PC-9 (cell line): Measurements from ENCODE around the gene OR10H1. TPM values are rescaled to one million over a fixed set of nuclear protein-coding genes. Genes with fewer than 3 reads are reported as not detected.
A peak's percentile ranks its signal among the peaks of the same experiment; 100 is the strongest.
"Not testable (repeated sequence)": the region's sequence is repeated elsewhere in the genome, so short reads cannot be mapped to it uniquely, and the experiment has no call there.

ENCODE experiments used
- BruUV-seq: library from RNA; stranded (reverse); fragments of 400-500 nt; replicated peaks from 2 replicates; lab custom pipeline; 2021; lab: Mats Ljungman, UMichigan
- CTCF ChIA-PET: fragments of 300-600 bp; sonication (Branson Sonifier 250); formaldehyde crosslinking; loops from one replicate; lab custom pipeline; 2022; ENCODE audit warnings: antibody characterized with exemption; lab: Charles Lee
- POLR2A ChIA-PET: fragments of 300-600 bp; sonication (Branson Sonifier 250); formaldehyde crosslinking; loops from one replicate; lab custom pipeline; 2022; ENCODE audit warnings: antibody characterized with exemption; ENCODE audit not compliant: unreplicated experiment; lab: Charles Lee
- DNase-seq, 2 experiments: peaks; one replicate each; pipeline versions ENCODE4 v3.0.0 to v3.0.0-alpha.2; 2015 to 2022; ENCODE audit warnings: mixed read lengths in 1 of 2
- H2AFZ ChIP-seq: fragments of 200-600 bp; sonication (generic); 2 replicates; pipeline ENCODE4 v1.8.1; 2017; ENCODE audit warnings: antibody characterized with exemption
- H3F3A ChIP-seq: fragments of 200-600 bp; sonication (generic); 2 replicates; pipeline ENCODE4 v1.8.1; 2017; ENCODE audit warnings: antibody characterized with exemption, mild to moderate bottlenecking, low read depth; ENCODE audit not compliant: insufficient read depth
- H3K27ac ChIP-seq: fragments of 200-600 bp; sonication (generic); 2 replicates; pipeline ENCODE4 v1.6.1; 2016; ENCODE audit warnings: mixed run types
- H3K27me3 ChIP-seq: fragments of 200-600 bp; sonication (generic); 2 replicates; pipeline ENCODE4 v1.6.1; 2016; ENCODE audit warnings: low read depth, mixed run types; ENCODE audit not compliant: insufficient read depth
- H3K36me3 ChIP-seq: fragments of 200-600 bp; sonication (generic); 2 replicates; pipeline ENCODE4 v1.6.1; 2016; ENCODE audit warnings: low read depth, mixed run types
- H3K4me1 ChIP-seq: fragments of 200-600 bp; sonication (generic); replicated peaks from 2 replicates; pipeline ENCODE4 v1.6.1; 2016; ENCODE audit warnings: mixed run types; ENCODE audit not compliant: insufficient read depth
- H3K4me2 ChIP-seq: fragments of 200-600 bp; sonication (generic); 2 replicates; pipeline ENCODE4 v1.6.1; 2017; ENCODE audit warnings: mixed run types
- H3K4me3 ChIP-seq: fragments of 200-600 bp; sonication (generic); 2 replicates; pipeline ENCODE4 v1.6.1; 2016; ENCODE audit warnings: mixed run types
- H3K79me2 ChIP-seq: fragments of 200-600 bp; sonication (generic); 2 replicates; pipeline ENCODE4 v1.6.1; 2017; ENCODE audit warnings: low read depth, mixed run types
- H3K9me2 ChIP-seq: fragments of 200-600 bp; sonication (generic); 2 replicates; pipeline ENCODE4 v1.8.1; 2017; ENCODE audit warnings: mild to moderate bottlenecking; ENCODE audit not compliant: insufficient read depth
- H3K9me3 ChIP-seq: fragments of 200-600 bp; sonication (generic); 2 replicates; pipeline ENCODE4 v1.8.1; 2016; ENCODE audit warnings: low read depth; ENCODE audit not compliant: insufficient read depth
- H4K20me1 ChIP-seq: fragments of 200-600 bp; sonication (generic); 2 replicates; pipeline ENCODE4 v1.8.1; 2017; ENCODE audit not compliant: insufficient read depth
- EZH2 ChIP-seq: fragments of 200-600 bp; sonication (generic); IDR thresholded peaks from 2 replicates; pipeline ENCODE4 v1.8.0; 2017; ENCODE audit warnings: antibody characterized with exemption, low read depth
- intact Hi-C: fragments of 100-400 bp; cut with micrococcal nuclease; formaldehyde crosslinking; loops from one replicate; pipeline ENCODE4 v1.10.0; 2022; ENCODE audit not compliant: unreplicated experiment
- total RNA-seq: library from RNA; stranded (reverse); gene quantifications from 2 replicates; pipeline ENCODE4 v1.2.3, GENCODE V29; 2021
- TF ChIP-seq, protein P1 (sequence below): fragments of 200-600 bp; sonication (generic); conservative IDR thresholded peaks from 2 replicates; pipeline ENCODE4 v1.6.1; 2017; ENCODE audit warnings: mixed run types, antibody characterized with exemption, mild to moderate bottlenecking, moderate library complexity

Gene OR10H1
- total RNA-seq, 1 experiment from 2014 or later: 0.20 TPM

DNA sequence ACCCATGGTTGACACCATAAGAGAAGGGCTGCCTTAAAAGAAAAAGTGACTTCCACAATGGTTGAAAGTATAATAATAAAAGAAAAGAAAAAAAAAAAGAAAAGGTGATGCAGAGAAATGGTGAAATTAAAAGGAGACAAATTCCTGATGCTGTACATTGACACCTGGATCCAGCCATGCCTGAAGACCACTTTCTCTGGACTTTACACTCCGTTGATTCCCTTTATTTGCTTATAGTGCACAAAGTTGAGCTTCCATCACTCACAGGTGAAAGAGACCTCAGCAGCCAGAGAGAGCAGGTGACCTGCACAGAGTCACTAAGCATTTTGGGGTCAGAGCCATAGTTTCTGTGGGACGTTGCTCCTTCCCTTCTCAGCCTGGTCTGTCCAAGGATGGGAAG, 40.2 kb downstream of the OR10H1 start:
- ChIA-PET CTCF (no interaction called here), POLR2A (no interaction called here)
- Histone ChIP-seq H3K9me3 (no peaks in the 10 kb centered on the region), H4K20me1 (no peaks in the 10 kb centered on the region), H3K27me3 (peaks cover 74% of the 10 kb centered on the region), H3K36me3 (no peaks in the 10 kb centered on the region), H3F3A (peaks cover 8% of the 10 kb centered on the region; the same call in 1 of the 2 replicates), H3K27ac (no peak overlapping the region), H3K79me2 (no peaks in the 10 kb centered on the region), H3K4me2 (no peak overlapping the region), H3K9me2 (no peaks in the 10 kb centered on the region), H3K4me1 (peaks cover 4% of the 10 kb centered on the region; the same call in 1 of the 2 replicates), H3K4me3 (no peak overlapping the region), H2AFZ (no peak overlapping the region)
- intact Hi-C loops: no loop called here
- no peak for DNase-seq
- TF ChIP-seq, protein P1, sequence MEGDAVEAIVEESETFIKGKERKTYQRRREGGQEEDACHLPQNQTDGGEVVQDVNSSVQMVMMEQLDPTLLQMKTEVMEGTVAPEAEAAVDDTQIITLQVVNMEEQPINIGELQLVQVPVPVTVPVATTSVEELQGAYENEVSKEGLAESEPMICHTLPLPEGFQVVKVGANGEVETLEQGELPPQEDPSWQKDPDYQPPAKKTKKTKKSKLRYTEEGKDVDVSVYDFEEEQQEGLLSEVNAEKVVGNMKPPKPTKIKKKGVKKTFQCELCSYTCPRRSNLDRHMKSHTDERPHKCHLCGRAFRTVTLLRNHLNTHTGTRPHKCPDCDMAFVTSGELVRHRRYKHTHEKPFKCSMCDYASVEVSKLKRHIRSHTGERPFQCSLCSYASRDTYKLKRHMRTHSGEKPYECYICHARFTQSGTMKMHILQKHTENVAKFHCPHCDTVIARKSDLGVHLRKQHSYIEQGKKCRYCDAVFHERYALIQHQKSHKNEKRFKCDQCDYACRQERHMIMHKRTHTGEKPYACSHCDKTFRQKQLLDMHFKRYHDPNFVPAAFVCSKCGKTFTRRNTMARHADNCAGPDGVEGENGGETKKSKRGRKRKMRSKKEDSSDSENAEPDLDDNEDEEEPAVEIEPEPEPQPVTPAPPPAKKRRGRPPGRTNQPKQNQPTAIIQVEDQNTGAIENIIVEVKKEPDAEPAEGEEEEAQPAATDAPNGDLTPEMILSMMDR: no peak
- TF ChIP-seq EZH2: no peak
- no TSS peak for BruUV-seq

DNA sequence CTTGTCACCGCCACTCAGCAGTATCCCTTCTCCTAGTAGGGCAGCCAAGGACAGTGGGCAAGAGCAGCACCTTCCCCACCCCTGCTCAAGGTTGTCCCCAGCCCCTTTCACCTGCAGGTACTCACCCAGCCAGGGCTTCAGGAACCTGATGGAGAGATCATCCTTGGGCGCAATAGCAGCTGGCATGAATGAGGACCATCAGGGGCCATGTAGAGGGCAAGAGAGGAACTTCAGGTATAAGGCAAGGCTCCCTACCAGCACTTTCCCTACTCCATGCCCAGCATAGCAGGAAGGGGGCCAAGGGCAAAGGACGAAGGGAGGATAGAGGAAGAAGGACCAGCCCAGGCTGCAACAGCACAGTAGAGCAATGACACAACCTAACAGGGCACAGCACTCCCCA, 41.3 kb downstream of the OR10H1 start:
- H3K36me3 ChIP-seq, H3K27ac ChIP-seq, H3K9me3 ChIP-seq, H3K9me2 ChIP-seq, BruUV-seq, H2AFZ ChIP-seq, H3K4me1 ChIP-seq, H3K4me2 ChIP-seq, CTCF ChIA-PET, H3F3A ChIP-seq, H4K20me1 ChIP-seq, intact Hi-C loops, DNase-seq, H3K4me3 ChIP-seq, POLR2A ChIA-PET, H3K79me2 ChIP-seq: not testable (repeated sequence)
- H3K27me3 ChIP-seq: peaks cover 79% of the 10 kb centered on the region

DNA sequence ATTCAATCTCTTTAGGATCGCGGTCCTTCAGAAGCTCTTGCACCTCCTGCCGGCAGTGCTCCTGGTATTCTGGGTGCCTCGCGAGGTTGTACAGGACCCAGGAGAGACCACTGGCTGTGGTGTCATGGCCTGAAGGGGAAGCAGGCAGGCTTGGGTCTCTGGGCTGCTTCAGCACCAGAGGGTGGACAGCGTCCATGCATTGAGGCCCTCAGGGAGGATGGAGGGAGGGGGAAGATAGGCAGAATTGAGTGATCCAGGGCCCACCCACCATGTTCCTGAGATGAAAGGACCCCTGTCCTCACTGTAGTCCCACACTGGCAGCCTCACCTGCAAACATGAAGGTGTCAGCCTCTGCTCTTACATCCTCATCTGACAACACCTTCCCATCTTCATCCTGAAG, 45.9 kb downstream of the OR10H1 start:
- BruUV-seq: no TSS peak
- peak in 1 of 2 experiments; percentile 4 for DNase-seq

More for the DNA sequence above, 45.9 kb downstream of the OR10H1 start:
- Histone ChIP-seq H3K4me3 (no peak overlapping the region), H3K9me2 (no peaks in the 10 kb centered on the region), H3K36me3 (no peaks in the 10 kb centered on the region), H3K79me2 (no peaks in the 10 kb centered on the region), H3K9me3 (no peaks in the 10 kb centered on the region), H2AFZ (no peak overlapping the region), H3K4me1 (no peaks in the 10 kb centered on the region), H3F3A (no peaks in the 10 kb centered on the region), H4K20me1 (no peaks in the 10 kb centered on the region), H3K4me2 (no peak overlapping the region), H3K27me3 (peaks cover 54% of the 10 kb centered on the region), H3K27ac (no peak overlapping the region)
- intact Hi-C loops: no loop called here
- TF ChIP-seq, protein P1: no peak
- TF ChIP-seq EZH2: no peak
- ChIA-PET POLR2A (no interaction called here), CTCF (no interaction called here)
